ENCODE measurements around the gene ARRDC3.
"Not testable (repeated sequence)": the region's sequence is repeated elsewhere in the genome, so short reads cannot be mapped to it uniquely, and the experiment has no call there.

Gene ARRDC3

DNA sequence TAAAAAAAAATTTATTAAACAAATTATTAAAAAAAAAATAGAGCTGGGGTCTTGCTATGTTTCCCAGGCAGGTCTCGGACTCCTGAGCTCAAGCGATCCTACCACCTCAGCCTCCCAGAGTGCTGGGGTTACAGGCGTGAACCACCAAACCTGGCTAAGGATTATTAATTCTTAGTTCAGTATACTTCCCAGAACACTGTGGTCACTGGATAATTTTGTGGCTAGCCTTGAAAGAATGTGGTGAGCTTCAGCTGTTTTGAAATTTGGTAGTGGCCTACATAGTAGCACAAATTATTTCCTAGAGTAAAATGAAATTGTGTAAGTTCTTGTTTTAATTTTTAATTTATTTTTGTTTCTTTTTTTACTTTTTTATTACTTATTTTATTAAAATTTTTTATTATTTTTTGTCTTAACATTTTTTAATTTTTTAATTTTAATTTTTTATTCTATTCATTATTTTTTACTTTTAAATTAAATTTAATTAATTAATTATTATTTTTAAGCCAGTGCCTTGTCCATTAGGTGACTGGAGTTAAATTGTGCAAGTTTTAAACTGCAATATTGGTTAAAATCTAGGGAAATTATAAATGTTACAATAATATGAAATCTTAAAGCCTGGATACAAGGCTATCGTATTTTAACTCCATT is 23.0 kb downstream of the ARRDC3 start:
- DNase-seq, result no peak

DNA sequence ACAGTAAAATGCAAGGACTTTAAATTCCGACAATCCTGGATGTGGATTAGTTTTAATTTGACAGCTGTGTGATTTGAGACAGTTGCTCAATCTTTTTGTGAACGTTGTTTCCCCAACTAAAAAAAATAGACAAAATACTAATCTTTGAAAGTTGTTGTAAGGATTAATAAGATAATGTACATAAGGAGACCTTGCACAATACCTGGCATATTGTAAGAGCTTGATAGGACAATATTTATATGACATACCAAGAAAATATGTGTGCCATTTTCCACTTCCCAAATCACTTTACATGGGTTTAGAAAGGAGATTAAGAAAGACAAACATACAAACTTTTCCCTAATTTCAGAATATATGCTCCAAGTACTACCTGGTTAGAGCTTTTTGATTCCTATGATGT is 25.3 kb downstream of the ARRDC3 start:
- no peak for DNase-seq

DNA sequence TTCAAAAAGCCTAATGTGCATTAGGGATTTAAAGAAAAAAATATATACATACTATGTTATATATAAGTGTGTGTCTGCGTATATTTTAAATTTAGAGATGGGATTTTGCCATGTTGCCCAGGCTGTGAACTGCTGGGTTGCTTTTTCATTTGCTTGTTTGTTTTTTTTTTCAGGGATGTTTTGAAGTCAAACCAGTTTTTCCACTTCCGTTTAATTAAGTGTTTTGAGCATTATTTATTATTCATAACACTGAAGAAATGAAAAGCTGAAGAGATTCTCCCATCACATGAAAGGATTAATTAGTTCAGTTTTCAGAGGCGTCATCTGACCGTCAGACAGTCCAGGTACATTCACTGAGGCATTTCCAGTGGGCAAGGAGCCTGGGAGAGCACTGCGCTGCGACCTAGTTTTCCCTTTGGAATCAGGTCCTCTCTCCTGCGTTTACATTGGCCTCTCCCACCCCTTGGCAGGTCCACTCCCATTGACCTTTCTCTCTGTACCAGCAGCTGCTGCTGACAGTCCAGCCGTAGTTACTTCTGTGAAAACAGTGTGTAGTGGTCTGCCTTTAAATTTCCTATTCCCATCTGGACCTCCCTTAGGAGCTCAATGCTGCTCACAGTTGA is 26.0 kb downstream of the ARRDC3 start:
- DNase-seq, result peak; percentile 17

DNA sequence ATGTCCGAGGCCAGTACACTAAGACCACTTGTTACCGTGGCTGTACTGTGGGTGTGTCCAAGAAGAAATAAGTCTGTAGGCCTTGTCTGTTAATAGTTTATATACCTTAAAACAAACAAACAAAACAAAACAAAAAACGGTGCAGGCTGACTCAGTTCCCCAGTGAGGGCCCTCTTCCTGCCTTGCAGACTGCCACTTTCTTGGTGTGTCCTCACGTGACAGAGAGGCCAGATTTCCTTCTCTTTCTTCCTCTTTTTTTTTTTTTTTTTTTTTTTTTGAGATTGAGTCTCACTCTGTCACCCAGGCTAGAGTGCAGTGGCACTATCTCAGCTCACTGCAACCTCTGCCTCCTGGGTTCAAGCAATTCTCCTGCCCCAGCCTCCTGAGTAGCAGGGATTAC is 28.2 kb downstream of the ARRDC3 start:
- DNase-seq, result not testable (repeated sequence)

DNA sequence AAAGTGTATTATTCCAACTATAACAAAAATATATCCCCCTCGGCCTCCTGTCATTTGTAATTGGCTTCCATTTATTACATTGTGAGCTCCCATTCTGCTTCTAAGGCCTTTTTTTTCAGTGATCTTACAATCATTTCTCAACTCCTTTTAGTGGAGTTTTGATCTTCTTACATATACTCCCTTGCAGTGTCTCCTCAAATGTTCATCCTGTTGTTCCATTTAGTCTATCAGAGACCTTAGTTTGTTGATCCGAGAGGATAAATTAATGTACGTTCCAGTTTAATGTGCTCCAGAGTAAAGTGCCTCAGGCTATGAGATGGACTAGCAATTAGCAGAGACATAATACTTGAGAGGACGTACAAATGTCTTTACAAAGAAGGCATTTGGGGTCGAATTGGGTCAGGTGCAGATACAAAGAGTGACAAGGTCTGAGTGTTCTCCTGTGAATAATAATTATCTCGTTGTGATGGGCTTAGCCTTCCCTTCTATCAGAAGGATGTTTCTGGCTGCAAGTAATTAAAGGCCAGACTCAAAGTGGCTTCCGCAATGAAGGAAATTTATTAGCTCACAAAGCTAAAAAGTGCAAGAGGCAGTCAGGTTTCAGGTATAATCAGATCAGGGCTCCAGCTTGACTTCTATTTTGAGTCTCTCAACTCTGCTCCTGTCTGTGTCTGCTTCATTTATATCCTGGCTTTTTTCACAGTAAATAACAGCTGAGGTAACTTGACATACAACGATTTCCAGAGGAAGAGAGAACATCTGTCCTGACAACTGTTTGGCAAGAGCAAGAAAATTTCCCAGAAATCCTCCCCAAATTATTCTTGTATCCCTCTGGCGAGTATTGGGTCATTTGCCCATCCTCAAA is 30.1 kb downstream of the ARRDC3 start:
- DNase-seq, result no peak

DNA sequence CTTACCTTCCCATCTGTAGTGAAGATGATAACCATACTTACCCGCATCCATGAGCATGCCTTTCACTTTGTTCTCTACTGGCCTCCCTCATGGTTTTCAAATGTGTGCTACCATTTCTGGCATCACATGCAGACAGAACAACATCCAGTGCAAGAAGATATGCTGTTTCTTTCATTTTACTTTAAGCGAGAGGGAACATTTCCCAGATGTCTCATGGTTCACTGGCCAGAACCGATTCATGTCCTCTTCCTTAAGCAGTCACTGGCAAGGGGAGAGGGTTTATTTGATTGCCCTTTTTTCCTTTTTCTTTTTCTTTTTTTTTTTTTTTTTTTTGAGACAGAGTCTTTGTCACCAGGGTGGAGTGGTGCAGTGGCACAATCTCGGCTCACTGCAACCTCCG is 37.7 kb downstream of the ARRDC3 start:
- DNase-seq, result no peak

DNA sequence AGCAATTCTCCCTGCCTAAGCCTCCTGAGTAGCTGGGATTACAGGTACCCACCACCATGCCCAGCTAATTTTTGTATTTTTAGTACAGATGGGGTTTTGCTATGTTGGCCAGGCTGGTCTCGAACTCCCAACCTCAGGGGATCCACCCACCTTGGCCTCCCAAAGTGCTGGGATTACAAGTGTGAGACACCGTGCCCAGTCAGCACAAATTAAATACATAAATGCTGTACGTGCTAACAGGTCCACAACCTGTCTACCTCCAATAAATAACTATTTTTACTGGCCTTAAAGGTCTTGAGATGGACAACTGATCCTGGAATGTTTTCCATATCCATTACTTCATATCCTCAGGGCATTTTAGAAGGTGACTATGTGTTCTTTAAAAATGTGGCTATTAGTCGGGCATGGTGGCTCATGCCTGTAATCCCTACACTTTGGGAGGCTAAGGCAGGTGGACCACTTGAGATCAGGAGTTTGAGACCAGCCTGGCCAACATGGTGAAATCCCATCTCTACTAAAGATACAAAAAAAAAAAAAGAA is 38.4 kb downstream of the ARRDC3 start:
- DNase-seq, result not testable (repeated sequence)

DNA sequence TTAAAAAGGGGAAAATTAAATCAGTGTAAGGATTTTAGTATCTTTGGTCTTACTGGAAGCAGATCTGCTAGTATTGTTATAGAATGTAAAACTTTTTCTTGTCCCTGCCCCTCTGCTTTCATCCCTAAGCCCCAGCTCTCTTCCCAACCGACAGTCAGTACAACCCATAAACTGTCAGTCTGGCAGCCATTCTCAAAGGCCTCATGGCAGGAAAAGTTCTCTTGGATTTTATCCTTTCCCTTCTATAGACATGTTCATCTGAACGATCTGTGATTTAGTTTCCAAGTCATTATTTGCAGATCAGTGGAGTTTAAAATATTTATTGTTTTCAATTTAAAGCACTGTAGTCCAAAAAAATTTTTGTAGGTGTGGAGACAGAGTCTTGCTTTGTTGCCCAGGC is 39.2 kb downstream of the ARRDC3 start:
- DNase-seq, result no peak

DNA sequence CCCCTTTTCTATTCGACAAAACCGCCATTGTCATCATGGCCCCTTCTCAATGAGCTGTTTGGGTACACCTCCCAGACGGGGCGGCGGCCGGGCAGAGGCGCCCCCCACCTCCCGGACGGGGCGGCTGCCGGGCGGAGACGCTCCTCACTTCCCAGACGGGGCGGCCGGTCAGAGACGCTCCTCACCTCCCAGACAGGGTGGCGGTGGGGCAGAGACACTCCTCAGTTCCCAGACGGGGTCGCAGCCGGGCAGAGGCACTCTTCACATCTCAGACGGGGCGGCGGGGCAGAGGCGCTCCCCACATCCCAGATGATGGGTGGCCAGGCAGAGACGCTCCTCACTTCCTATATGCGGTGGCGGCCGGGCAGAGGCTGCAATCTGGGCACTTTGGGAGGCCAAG is 40.2 kb downstream of the ARRDC3 start:
- not testable (repeated sequence) for DNase-seq

DNA sequence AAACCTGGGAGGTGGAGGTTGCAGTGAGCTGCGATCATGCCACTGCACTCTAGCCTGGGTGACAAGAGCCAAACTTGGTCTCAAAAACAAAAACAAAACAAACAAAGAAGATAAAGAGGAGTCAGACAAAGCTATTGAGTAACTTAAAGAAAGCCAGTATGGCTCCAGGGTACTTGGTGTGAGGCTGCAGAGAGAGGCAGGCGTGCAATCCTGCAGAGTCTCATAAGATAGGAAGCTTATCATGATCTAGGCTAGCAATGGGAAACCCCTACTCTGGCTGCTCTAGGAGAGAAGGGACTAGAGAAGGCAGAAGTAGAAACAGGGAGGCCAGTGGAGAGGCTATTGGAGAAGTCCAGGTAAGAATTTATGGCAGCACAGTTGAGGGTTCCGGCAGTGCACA is 42.0 kb downstream of the ARRDC3 start:
- no peak for DNase-seq

DNA sequence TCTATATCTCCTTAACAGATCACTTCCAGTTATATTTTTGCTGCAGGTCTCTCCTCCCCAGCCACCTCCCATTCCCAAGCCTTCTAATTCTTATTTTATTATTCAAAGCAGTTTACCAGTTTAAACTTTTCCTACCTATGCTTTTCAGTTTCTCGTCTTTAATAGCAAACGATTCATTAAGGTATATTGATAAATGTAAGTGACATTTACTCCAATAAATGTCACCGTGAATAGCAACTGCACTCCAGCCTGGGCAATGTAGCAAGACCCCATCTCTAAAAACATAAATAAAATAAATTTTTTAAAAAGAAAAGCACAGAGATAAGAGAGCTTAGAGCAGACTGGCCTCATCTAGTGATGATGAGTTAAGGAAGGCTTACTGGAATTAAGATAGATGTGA is 42.6 kb downstream of the ARRDC3 start:
- DNase-seq, result no peak

DNA sequence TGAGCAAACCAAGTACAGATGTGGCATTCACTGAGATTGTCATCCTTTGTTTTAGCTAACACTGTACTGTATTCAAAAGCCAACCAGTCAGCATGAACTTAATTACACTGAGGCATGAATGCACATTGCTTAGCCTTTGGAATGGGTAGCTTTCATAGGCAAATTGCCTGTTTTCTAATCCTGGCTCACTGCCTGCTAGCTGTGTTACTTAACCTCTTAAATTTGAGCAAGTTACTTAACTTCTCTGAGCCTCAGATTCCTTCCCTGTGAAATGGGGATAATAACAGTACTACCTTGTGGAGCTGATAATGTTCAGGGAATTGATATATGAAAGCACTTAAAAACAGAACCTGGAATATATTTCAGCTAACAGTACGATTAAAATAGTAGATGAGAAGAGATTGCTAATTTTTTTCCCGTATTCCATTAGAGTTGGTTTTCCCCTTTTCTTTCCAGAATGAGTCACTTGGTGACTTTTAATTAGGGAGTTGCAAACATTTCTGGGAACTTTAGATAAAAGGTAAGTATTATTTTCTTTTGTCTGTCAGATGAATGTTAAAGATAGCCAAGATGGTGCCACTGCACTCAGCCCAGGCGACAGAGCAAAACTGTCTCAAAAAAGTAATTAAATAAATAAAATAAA is 43.9 kb downstream of the ARRDC3 start:
- no peak for DNase-seq

DNA sequence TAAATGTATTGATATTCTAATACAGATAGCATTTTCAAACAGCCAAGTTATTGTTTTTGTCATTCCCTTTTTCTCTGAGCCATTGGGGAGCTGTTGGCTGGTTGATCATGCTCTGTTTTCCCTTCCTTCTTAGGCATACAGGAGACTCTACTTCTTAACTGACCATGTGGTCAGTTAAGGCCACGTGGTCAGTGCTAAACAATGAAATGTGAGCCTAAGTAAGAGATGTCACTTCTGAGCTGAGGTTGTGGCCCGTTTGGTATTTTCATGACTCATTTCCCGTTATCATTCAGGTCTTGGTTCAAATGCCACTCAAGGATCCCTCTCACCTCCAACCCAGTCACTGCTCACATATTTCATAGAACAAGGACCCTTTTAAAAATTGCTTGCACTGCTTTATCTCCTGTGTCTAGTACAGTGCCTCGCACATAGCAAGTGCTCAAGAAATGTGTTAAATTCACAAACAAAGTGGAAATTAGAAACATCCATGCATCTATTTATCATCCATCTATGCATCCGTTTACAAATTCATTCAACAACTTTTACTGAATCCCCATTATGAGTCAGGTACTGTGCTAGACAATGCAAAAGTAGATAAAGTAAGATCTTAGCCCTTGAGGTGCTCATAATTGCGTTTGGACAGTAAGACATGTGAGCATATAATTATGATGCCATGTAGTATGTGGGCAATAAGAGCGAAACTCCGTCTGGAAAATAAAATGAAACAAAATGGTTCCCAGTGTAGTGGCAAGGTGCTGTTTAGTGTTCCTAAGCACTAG is 50.7 kb downstream of the ARRDC3 start:
- DNase-seq, result no peak

DNA sequence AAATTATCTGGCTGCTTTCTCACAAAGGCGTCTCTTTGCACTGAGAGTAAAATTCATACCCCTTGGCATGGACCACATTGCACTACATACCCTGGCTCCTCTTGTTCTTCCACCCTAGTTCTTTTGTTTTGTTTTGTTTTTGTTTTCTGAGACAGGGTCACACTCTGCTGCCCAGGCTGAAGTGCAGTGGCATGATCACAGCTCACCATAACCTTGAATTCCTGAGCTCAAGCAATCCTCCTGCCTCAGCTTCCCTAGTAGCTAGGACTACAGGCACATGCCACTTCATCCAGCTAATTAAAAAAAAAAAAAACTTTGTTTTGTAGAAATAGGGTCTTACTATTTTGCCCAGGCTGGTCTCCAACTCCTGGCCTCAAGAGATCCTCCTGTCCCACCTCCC is 51.4 kb downstream of the ARRDC3 start:
- no peak for DNase-seq

DNA sequence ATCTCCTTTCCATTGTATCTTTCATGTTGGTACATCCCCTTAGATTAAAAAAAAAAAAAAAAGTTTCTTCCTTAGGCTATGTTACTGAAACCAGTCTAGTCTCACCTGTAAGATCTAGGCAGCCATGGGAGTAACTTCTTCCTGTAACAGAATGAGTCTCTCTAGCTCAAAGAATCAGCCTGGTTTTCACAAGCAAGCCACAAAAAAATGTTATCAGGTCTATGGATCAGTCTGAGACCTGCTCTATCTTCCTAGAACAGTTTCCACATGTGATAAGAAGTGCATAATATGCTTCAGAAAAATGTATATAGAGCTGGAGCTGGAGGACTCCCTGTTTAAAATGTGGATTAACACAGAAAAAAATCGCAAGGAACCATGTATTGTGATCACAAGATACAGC is 53.8 kb downstream of the ARRDC3 start:
- no peak for DNase-seq

DNA sequence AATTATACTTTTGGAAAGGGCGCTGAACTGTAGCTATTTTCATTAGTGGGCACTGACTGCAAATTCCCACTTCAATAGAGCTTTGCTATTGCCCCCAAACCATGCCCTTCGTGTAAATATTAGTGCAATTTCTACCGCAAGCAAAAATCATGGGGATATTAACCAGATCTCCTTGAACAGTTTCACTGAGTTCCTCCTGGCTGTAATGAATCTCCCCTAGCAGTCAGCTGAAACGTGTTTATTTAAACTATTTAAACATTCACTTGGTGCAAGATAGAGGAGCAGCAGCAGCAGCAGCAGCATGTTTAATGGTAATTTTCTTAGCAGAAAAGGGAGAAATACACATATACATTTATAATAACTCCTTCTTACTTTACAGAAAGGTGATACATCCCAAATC is 54.4 kb downstream of the ARRDC3 start:
- DNase-seq, result no peak

DNA sequence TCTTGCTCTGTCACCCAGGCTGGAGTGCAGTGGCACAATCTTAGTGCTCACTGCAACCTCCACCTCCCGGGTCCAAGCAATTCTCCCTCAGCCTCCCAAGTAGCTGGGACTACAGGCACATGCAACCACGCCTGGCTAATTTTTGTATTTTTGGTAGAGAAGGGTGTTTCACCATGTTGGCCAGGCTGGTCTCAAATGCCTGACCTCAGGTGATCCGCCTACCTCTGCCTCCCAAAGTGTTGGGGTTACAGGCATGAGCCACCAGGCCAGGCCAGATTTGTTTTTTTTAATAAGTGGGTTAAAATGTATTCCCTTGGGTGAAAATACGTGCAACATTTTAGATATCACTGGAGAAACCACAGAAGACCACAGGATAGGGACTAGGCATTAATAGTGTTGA is 60.1 kb downstream of the ARRDC3 start:
- not testable (repeated sequence) for DNase-seq

DNA sequence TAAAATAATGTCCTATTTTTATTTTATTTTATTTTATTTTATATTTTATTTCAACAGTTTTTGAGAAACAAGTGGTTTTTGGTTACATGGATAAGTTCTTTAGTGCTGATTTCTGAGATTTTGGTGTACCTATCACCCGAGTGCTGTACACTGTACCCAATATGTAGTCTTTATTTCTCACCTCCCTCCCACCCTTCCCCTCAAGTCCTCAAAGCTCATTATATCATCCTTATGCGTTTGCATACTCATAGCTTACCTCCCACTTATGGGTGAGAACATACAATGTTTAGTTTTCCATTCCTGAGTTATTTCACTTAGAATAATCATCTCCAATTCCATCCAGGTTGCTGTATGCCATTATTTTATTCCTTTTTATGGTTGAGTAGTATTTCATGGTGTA is 63.5 kb downstream of the ARRDC3 start:
- no peak for DNase-seq

DNA sequence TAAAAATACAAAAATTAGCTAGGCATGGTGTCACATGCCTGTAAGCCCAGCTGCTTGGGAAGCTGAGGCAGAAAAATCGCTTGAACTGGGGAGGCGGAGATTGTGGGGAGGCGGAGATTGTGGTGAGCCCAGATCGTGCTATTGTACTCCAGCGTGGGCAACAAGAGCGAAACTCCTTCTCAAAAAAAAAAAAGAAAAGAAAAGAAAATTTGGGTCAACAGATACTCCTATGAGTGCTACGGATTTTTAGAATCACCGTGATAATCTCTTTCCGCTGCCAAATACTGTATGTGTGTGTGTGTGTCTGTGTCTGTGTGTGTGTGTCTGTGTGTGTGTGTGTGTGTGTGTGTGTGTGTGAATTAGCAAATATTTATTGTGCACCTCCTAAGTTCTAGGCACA is 64.4 kb downstream of the ARRDC3 start:
- DNase-seq, result no peak
